Thyroid gland (tissue), 4 donors: ENCODE data around the gene RARB. TPM values are rescaled to one million over a fixed set of nuclear protein-coding genes. Genes with fewer than 3 reads are reported as not detected.

Source experiments
- DNase-seq, 2 donors: peaks; one replicate each; pipeline ENCODE4 v3.0.0-alpha.2; 2019
- H3K27ac ChIP-seq, 3 donors: fragments of 200-600 bp; sonication (generic); 1 replicate in 2 of 3; 2 replicates in 1 of 3; pipeline ENCODE4 v1.5.1; 2016 to 2019; ENCODE audit warnings: mild to moderate bottlenecking in 1 of 3, moderate library complexity in 1 of 3
- H3K27me3 ChIP-seq: fragments of 200-600 bp; sonication (generic); one replicate; pipeline ENCODE4 v1.5.1; 2019
- H3K36me3 ChIP-seq, 2 donors: fragments of 200-600 bp; sonication (generic); one replicate each; pipeline ENCODE4 v1.5.1; 2016 to 2019
- H3K4me1 ChIP-seq, 2 donors: fragments of 200-600 bp; sonication (generic); one replicate each; pipeline ENCODE4 v1.5.1; 2017 to 2019
- H3K4me3 ChIP-seq, 3 donors: fragments of 200-600 bp; sonication (generic); replicated peaks in 1 of 3; 1 replicate in 2 of 3; 2 replicates in 1 of 3; pipeline ENCODE4 v1.5.1; 2016; ENCODE audit warnings: mild to moderate bottlenecking in 1 of 3
- H3K9me3 ChIP-seq: fragments of 200-600 bp; sonication (generic); one replicate; pipeline ENCODE4 v1.5.1; 2017
- POLR2A ChIP-seq, 2 donors: fragments of 450-650 bp; IDR thresholded peaks; one replicate each; pipeline ENCODE4 v1.6.1; 2017; ENCODE audit warnings: antibody characterized with exemption in 2 of 2, mild to moderate bottlenecking in 2 of 2, moderate library complexity in 1 of 2
- WGBS, 2 donors: methylation state at CpG; one replicate each; pipeline ENCODE4 v1.1.5; 2017; 5-methylcytosine and 5-hydroxymethylcytosine counted together
- intact Hi-C: fragments of 100-400 bp; cut with DNase I; formaldehyde crosslinking; loops from one replicate; pipeline ENCODE4 v1.15.1; 2023
- total RNA-seq, 4 donors: library from RNA; depleted of rRNA; stranded (reverse); fragments of >200 nt; gene quantifications; one replicate each; pipeline ENCODE4 v1.2.3, GENCODE V29; 2016
- TF ChIP-seq, protein P1 (sequence below), 6 experiments: fragments of 200-600 bp in 3 of 6; fragments of 450-650 bp in 3 of 6; sonication (generic) in 3 of 6; IDR thresholded peaks; one replicate each; pipeline ENCODE4 v1.5.1; 2016 to 2019; ENCODE audit warnings: antibody characterized with exemption in 6 of 6, mild to moderate bottlenecking in 2 of 6, inconsistent platforms in 1 of 6, moderate library complexity in 1 of 6

The RARB gene
- total RNA-seq, 4 donors from 2014 or later = 13.6 to 31.5 (median 20.5) TPM

DNA sequence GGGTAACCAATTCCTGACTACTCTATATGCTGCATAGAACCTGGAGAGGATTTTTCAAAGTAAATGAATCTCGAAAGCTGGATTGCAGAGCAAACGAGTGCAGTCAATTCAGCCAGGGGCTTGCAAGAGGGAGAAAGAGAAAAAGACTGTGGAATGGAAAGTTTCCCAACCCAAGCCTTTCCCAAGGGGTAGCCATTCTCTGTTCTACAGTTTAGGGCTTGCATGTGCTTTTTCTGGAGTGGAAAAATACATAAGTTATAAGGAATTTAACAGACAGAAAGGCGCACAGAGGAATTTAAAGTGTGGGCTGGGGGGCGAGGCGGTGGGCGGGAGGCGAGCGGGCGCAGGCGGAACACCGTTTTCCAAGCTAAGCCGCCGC, 511 bp upstream of the RARB start:
- Histone ChIP-seq H3K4me3 (peak overlapping the region in 2 of 3 donors; percentile 43 to 81), H3K27ac (peak overlapping the region; percentile 90 to 97 (median 97)), H3K9me3 (no peaks in the 10 kb centered on the region), H3K27me3 (no peaks in the 10 kb centered on the region), H3K4me1 (peaks cover 27 to 44% of the 10 kb centered on the region in 2 donors), H3K36me3 (no peaks in the 10 kb centered on the region)
- no peak for DNase-seq
- no peak for TF ChIP-seq POLR2A (IDR thresholded peaks at IDR 0.05)
- TF ChIP-seq, protein P1, sequence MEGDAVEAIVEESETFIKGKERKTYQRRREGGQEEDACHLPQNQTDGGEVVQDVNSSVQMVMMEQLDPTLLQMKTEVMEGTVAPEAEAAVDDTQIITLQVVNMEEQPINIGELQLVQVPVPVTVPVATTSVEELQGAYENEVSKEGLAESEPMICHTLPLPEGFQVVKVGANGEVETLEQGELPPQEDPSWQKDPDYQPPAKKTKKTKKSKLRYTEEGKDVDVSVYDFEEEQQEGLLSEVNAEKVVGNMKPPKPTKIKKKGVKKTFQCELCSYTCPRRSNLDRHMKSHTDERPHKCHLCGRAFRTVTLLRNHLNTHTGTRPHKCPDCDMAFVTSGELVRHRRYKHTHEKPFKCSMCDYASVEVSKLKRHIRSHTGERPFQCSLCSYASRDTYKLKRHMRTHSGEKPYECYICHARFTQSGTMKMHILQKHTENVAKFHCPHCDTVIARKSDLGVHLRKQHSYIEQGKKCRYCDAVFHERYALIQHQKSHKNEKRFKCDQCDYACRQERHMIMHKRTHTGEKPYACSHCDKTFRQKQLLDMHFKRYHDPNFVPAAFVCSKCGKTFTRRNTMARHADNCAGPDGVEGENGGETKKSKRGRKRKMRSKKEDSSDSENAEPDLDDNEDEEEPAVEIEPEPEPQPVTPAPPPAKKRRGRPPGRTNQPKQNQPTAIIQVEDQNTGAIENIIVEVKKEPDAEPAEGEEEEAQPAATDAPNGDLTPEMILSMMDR (IDR thresholded peaks at IDR 0.05) = no peak
- 1 to 2% methylated on average over 13 of the region's 13 CpGs for WGBS, 2 donors
- intact Hi-C loops = loop anchor here (10.0 kb wide), 1 partner anchor 167 kb away; no protein-coding TSS in a partner anchor

DNA sequence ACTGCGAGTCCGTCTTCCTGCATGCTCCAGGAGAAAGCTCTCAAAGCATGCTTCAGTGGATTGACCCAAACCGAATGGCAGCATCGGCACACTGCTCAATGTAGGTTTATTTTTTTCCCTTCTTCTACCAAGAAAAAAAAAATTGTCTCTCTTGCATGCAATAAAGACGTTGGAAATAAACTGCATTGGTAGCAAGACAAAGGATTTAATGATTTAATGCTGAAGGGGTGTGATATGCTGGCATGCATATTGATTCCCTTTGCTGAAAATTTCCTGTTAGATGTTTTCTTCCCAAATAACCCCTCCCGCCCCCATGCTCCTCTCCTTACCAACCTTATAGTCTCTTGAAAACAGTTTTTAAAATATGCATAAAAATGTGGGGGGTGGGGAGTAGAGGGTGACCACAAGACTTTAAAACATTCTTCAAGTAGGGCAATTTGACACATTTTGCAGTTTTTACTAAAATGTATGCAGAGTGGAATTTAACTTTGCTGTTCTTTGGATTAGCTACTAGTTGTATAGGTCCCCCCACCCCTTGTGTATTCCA, 799 bp downstream of the RARB start:
- H3K4me1 ChIP-seq = peaks cover 28 to 46% of the 10 kb centered on the region in 2 donors
- TF ChIP-seq, protein P1 (IDR thresholded peaks at IDR 0.05) = no peak
- TF ChIP-seq POLR2A (IDR thresholded peaks at IDR 0.05) = peak in 1 of 2 donors; percentile 32
- intact Hi-C loops = loop anchor here (10.0 kb wide), 1 partner anchor 166 kb away; no protein-coding TSS in a partner anchor

GRCh38 chr3:25429361-25430286, 1.6 kb downstream of the RARB start:
- intact Hi-C loops = loop anchor here (10.0 kb wide), 1 partner anchor 165 kb away; no protein-coding TSS in a partner anchor
- no peak for DNase-seq
- Histone ChIP-seq H3K9me3 (no peaks in the 10 kb centered on the region), H3K36me3 (no peaks in the 10 kb centered on the region), H3K4me3 (peak overlapping the region in 2 of 3 donors; percentile 43 to 81), H3K27me3 (no peaks in the 10 kb centered on the region), H3K4me1 (peaks cover 21 to 42% of the 10 kb centered on the region in 2 donors), H3K27ac (peak overlapping the region; percentile 90 to 97 (median 97))
- WGBS, 2 donors = 40 to 42% methylated on average over 12 of the region's 12 CpGs
- TF ChIP-seq, protein P1 (IDR thresholded peaks at IDR 0.05) = no peak

More for the DNA sequence above, 799 bp downstream of the RARB start:
- peak; percentile 39 to 51 for DNase-seq
- WGBS, 2 donors = 6 to 8% methylated on average over 6 of the region's 6 CpGs
- H3K27ac ChIP-seq = peak overlapping the region; percentile 90 to 97 (median 97)
- no peaks in the 10 kb centered on the region for H3K9me3 ChIP-seq
- H3K4me3 ChIP-seq = peak overlapping the region in 2 of 3 donors; percentile 43 to 81
- no peaks in the 10 kb centered on the region for H3K27me3 ChIP-seq
- no peaks in the 10 kb centered on the region for H3K36me3 ChIP-seq

DNA sequence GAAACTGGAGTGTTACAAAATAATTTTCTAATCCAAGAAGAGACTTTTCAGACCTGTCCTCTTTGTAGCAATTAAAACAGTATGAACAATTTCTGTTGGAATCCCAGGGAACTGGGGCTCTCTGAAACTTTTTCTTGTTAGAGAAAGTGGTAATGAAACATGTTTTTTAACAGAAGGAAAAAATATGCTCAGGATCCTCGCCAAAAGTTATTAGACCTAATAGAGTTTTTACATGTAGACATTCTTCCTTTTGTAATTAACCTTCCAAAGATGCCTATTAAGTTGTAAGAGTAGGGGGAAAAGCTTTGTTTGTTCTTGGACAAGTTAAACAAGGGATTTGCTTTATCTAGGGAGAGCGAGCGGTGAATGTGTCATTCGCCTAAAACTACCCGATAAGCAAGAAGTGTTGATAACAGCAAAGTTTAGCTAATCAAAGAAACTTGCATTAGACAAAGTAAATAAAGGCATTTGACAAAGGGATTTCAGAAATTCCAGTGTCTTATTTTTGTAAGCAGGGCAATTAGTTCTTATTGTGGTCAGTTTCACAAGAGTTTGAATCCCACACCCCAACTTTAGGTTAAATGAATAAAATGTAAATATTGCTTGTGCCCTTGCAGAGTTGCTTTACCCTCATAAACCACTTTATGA, 2.3 kb downstream of the RARB start:
- TF ChIP-seq, protein P1 (IDR thresholded peaks at IDR 0.05) = no peak
- no peak for TF ChIP-seq POLR2A (IDR thresholded peaks at IDR 0.05)
- no peak for DNase-seq
- intact Hi-C loops = no loop called here
- no peaks in the 10 kb centered on the region for H3K9me3 ChIP-seq
- H3K27me3 ChIP-seq = no peaks in the 10 kb centered on the region
- WGBS, 2 donors = 57 to 60% methylated on average over 5 of the region's 5 CpGs
- peak overlapping the region in 2 of 3 donors; percentile 43 to 81 for H3K4me3 ChIP-seq
- H3K4me1 ChIP-seq = peaks cover 21 to 37% of the 10 kb centered on the region in 2 donors
- H3K36me3 ChIP-seq = no peaks in the 10 kb centered on the region
- peak overlapping the region; percentile 90 to 97 (median 97) for H3K27ac ChIP-seq
